AG04450 (cell line): ENCODE measurements around the gene CHST11. TPM values are rescaled to one million over a fixed set of nuclear protein-coding genes. Genes with fewer than 3 reads are reported as not detected.

Experiments
- CTCF ChIA-PET: fragments of 300-600, 350-600 bp; formaldehyde crosslinking; extraction: SDS; loops from one replicate; lab custom pipeline; 2022; ENCODE audit warnings: antibody characterized with exemption, inconsistent platforms; lab: Charles Lee
- POLR2A ChIA-PET: fragments of 350-600 bp; formaldehyde crosslinking; extraction: SDS; loops from one replicate; lab custom pipeline; 2021; ENCODE audit warnings: antibody characterized with exemption, inconsistent platforms; lab: Yijun Ruan, JAX
- DNase-seq: peaks from one replicate; pipeline ENCODE4 v3.0.0-alpha.2; 2011; ENCODE audit warnings: low read depth, low spot score
- H3K27ac ChIP-seq: one replicate; pipeline ENCODE4 v1.5.1; 2012; ENCODE audit warnings: low read depth, low read length, control low read depth
- H3K27me3 ChIP-seq: one replicate; pipeline ENCODE4 v1.6.0; 2012; ENCODE audit warnings: low read length; ENCODE audit not compliant: control insufficient read depth, insufficient read depth
- H3K4me3 ChIP-seq: 2 replicates; pipeline ENCODE4 v1.5.1; 2011; ENCODE audit warnings: mild to moderate bottlenecking, low read depth, low read length, control low read depth
- H3K9me3 ChIP-seq: 2 replicates; pipeline ENCODE4 v1.5.1; 2012; ENCODE audit warnings: low read length; ENCODE audit not compliant: control insufficient read depth, insufficient read depth
- polyA plus RNA-seq: library from polyadenylated mRNA; depleted of rRNA; stranded (reverse); fragments of >200 nt; gene quantifications from 2 replicates; pipeline ENCODE4 v1.2.3, GENCODE V29; 2011
- TF ChIP-seq, protein P1 (sequence below): IDR thresholded peaks from 2 replicates; pipeline ENCODE4 v1.5.1; 2011; ENCODE audit warnings: low read depth, low read length, control low read depth, inconsistent platforms

The CHST11 gene
- polyA plus RNA-seq, 1 experiment, result 2.7 TPM

DNA sequence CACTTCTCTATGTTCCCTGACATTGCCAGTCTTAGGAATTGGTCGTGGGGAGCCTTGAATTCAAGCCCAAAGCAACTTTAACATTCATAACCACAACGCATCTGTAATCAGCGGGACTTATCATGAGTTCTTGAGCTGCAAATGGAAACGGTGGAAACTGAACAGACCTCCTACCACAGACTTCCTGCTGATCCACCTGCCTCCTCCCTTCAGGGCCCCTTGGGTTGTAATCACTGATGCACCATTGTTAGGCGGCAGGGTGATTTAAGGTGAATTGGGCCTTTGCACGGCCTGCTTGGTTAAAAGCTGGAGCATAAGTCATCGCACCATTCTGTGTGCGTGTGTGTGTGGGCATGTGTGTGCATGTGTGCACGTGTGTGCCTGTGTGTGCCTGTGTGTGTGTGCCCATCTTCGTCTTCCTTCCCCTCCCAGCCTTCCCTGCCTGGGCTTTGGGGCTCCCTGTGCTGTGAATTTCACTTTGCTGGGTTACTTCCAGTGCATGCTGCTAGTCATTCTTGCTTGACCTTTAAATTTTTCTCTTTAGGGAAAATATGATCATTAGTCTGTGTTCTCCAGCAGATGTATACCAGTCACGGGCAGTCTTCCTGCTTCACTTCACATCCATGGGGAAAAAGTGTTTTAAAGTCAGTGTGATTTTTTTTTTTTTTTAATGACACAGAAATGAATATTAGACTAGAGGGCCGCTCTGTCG lies 29.1 kb downstream of the CHST11 start:
- H3K4me3 ChIP-seq, result no peak overlapping the region
- no peak for DNase-seq
- no peaks in the 10 kb centered on the region for H3K27me3 ChIP-seq
- H3K27ac ChIP-seq, result no peak overlapping the region
- TF ChIP-seq, protein P1, sequence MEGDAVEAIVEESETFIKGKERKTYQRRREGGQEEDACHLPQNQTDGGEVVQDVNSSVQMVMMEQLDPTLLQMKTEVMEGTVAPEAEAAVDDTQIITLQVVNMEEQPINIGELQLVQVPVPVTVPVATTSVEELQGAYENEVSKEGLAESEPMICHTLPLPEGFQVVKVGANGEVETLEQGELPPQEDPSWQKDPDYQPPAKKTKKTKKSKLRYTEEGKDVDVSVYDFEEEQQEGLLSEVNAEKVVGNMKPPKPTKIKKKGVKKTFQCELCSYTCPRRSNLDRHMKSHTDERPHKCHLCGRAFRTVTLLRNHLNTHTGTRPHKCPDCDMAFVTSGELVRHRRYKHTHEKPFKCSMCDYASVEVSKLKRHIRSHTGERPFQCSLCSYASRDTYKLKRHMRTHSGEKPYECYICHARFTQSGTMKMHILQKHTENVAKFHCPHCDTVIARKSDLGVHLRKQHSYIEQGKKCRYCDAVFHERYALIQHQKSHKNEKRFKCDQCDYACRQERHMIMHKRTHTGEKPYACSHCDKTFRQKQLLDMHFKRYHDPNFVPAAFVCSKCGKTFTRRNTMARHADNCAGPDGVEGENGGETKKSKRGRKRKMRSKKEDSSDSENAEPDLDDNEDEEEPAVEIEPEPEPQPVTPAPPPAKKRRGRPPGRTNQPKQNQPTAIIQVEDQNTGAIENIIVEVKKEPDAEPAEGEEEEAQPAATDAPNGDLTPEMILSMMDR, result no peak
- no peaks in the 10 kb centered on the region; the same call in 1 of the 2 replicates for H3K9me3 ChIP-seq
- CTCF ChIA-PET, result interaction anchor here (1.5 kb wide), 1 partner anchor 104 kb away, joined by 4 read pairs; no protein-coding TSS in a partner anchor
- POLR2A ChIA-PET, result no interaction called here

DNA sequence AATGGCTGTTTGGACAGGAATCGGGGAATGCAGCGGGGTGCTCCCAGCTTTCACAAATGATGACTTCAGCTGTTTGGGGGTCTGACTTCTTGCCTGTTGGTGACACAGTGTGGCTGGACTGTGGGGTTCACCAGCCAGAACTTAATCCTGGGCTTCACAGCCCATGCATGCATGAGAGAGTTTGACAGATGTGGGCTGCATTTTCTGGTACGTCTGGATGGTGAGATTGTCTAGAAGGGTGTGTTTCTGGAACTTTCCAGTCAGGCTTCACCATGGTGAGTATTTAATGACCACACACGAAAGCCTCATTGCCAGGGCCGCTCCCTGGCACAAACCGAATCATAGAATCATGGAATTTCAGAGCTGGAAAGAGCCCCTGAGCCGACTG lies 29.6 kb downstream of the CHST11 start:
- TF ChIP-seq, protein P1, result no peak
- ChIA-PET CTCF (interaction anchor here (1.5 kb wide), 1 partner anchor 105 kb away, joined by 4 read pairs; no protein-coding TSS in a partner anchor), POLR2A (no interaction called here)
- H3K27ac ChIP-seq, result no peak overlapping the region
- no peaks in the 10 kb centered on the region for H3K9me3 ChIP-seq
- DNase-seq, result no peak
- H3K27me3 ChIP-seq, result no peaks in the 10 kb centered on the region
- no peak overlapping the region for H3K4me3 ChIP-seq

DNA sequence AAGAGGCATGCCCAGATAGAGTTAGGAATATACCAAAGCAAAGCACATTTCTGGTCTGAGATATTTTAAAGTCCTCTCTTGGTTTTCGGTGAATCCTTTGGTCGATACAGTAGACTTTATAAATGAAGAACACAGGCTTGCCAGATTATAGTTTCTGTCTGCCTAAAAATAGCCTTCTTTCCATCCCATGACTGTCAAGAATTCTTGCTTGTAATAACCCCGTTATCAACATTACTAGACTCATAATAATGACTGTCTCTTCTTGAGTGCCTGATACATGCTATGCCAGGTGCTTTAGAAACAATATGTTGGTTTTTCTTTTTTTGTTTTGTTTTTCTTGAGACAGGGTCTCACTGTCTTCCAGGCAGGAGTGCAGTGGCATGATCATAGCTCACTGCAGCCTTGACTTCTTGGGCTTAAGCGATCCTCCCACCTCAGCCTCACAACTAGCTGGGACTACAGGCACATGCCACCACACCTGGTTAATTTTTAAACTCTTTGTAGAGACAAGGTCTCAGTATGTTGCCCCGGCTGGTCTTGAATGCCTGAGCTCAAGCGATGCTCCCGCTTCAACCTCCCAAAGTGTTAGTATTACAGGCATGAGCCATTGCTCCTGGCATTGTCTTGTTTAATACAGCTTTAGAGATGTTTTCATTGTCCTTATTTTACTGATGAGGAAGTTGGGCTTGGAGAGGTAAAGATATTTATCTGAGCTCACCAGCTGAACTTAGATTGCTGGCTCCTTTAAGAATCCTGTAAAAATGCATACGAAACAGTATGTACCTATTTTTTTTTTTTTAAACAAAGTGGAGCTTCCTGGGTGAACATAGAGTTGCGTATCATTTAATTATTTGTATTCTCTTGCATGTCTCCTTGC lies 30.4 kb downstream of the CHST11 start:
- Histone ChIP-seq H3K4me3 (no peak overlapping the region), H3K27me3 (no peaks in the 10 kb centered on the region), H3K9me3 (no peaks in the 10 kb centered on the region), H3K27ac (no peak overlapping the region)
- CTCF ChIA-PET, result interaction anchor here (1.2 kb wide), 1 partner anchor 106 kb away, joined by 4 read pairs; no protein-coding TSS in a partner anchor
- DNase-seq, result no peak
- POLR2A ChIA-PET, result no interaction called here
- TF ChIP-seq, protein P1, result no peak

DNA sequence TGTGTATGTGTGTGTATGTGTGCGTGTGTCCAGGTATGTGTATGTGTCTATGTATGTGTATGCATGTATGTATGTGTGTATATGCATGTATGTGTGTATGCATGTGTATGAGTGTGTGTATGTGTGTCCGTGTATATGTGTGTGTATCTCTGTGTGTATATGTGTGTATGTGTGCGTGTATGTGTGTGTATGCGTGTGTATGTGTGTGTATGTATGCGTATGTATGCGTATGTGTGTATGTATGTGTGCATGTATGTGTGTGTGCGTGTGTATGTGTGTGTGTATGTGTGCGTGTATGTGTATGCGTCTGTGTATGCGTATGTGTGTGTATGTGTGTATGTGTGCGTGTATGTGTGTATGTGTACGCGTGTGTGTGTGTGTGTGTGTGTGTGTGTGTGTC lies 31.6 kb downstream of the CHST11 start:
- CTCF ChIA-PET, result interaction anchor here (1.2 kb wide), 1 partner anchor 107 kb away, joined by 4 read pairs; no protein-coding TSS in a partner anchor

More for the DNA sequence above, 31.6 kb downstream of the CHST11 start:
- Histone ChIP-seq H3K4me3 (no peak overlapping the region), H3K27ac (no peak overlapping the region), H3K9me3 (no peaks in the 10 kb centered on the region), H3K27me3 (no peaks in the 10 kb centered on the region)
- no peak for DNase-seq
- TF ChIP-seq, protein P1, result no peak
- POLR2A ChIA-PET, result no interaction called here
